GM19455 (cell line): ENCODE measurements around the gene VPS37B.

Experiments
- ATAC-seq: cut with Tn5 transposase; IDR thresholded peaks from one replicate; pipeline ENCODE4 v1.9.1; 2021; ENCODE audit not compliant: unreplicated experiment

Gene VPS37B

DNA sequence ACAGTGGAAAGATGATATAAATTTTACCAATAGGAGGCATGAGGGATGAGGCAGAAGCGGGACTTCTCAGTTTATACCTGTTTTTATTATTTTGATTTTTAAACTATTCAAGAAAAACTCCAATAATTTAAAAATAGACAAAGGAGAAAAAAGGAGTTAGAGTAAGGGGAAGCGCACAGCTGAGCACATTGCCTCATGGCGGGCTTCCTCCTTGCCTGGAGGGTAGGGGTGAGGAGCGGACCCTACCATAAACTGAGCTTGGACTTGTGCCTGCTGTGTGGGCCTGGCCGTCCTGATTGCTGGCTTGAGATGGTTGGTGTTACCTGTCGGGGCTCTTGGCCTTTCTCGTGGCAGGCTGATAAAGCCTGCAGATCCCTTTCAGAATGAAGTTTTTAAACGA is 75.8 kb downstream of the VPS37B start:
- ATAC-seq: no peak

DNA sequence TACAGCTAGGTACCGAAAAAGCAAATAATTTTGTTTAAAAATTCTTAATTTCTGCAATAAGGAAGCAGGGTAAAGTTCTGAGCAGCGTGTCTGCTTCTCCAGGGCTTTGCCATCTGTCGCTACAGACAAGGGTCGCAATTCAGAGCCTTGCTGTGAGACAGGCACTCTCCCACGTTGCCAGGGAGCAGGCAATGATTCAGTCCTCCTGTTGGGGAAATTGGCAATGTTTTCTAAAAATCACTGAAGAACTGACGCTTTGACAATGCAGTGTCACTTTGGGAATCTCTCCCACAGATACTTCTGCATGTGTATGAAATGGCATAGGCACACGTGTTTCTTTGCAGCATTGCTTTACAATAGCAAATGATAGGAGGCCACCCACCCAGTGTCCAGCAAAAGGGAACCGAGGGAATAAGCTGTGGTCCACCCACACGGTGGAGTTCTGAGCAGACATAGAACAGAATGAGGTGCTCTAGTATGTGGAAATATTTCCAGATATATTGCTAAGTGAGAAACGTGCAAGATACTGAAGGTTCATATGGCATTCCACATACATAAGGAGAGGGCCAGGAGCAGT is 76.6 kb downstream of the VPS37B start:
- ATAC-seq: no peak
